ENCODE measurements around the gene ADGRB3. TPM values are rescaled to one million over a fixed set of nuclear protein-coding genes. Genes with fewer than 3 reads are reported as not detected.

The ADGRB3 gene
- total RNA-seq, result not detected

GRCh38 chr6:68634726-68635411, at the start of gene ADGRB3:
TSS of gene ADGRB3 (plus strand) at chr6:68635282. CDS start at chr6:68638676, 3,394 bp downstream.
- Mint-ChIP-seq H3K36me3 (no peaks in the 10 kb centered on the region), H3K4me1 (peaks cover 19% of the 10 kb centered on the region), H3K9me3 (no peaks in the 10 kb centered on the region), H3K4me3 (peak within 1 kb of the TSS; percentile 64), H3K27me3 (peaks cover 70% of the 10 kb centered on the region), H3K27ac (no peak within 1 kb of the TSS)
- DNase-seq, result peak; percentile 57

- no peaks in the 10 kb centered on the region for H3K36me3 Mint-ChIP-seq
Measured at GRCh38 chr6:68593558-68593957, 41.5 kb upstream of the ADGRB3 start.

GRCh38 chr6:68597642-68598041, 37.4 kb upstream of the ADGRB3 start:
- Mint-ChIP-seq H3K9me3 (peaks cover 13% of the 10 kb centered on the region), H3K4me3 (no peak overlapping the region)
- no peak for DNase-seq

More at GRCh38 chr6:68593558-68593957, 41.5 kb upstream of the ADGRB3 start:
- H3K4me3 Mint-ChIP-seq, result no peak overlapping the region
- H3K27me3 Mint-ChIP-seq, result no peaks in the 10 kb centered on the region
- no peak for DNase-seq
- no peak overlapping the region for H3K27ac Mint-ChIP-seq
- no peaks in the 10 kb centered on the region for H3K4me1 Mint-ChIP-seq
- H3K9me3 Mint-ChIP-seq, result peaks cover 16% of the 10 kb centered on the region

GRCh38 chr6:68615938-68616337, 19.1 kb upstream of the ADGRB3 start:
- H3K27ac Mint-ChIP-seq, result no peak overlapping the region
- no peak overlapping the region for H3K4me3 Mint-ChIP-seq
- no peaks in the 10 kb centered on the region for H3K4me1 Mint-ChIP-seq
- H3K36me3 Mint-ChIP-seq, result no peaks in the 10 kb centered on the region
- no peak for DNase-seq
- H3K27me3 Mint-ChIP-seq, result no peaks in the 10 kb centered on the region
- no peaks in the 10 kb centered on the region for H3K9me3 Mint-ChIP-seq

More at GRCh38 chr6:68597642-68598041, 37.4 kb upstream of the ADGRB3 start:
- Mint-ChIP-seq H3K4me1 (no peaks in the 10 kb centered on the region), H3K27ac (no peak overlapping the region), H3K27me3 (no peaks in the 10 kb centered on the region), H3K36me3 (no peaks in the 10 kb centered on the region)

- Mint-ChIP-seq H3K4me3 (no peak overlapping the region), H3K9me3 (no peaks in the 10 kb centered on the region), H3K27me3 (peaks cover 9% of the 10 kb centered on the region), H3K36me3 (no peaks in the 10 kb centered on the region), H3K27ac (peak overlapping the region; percentile 5), H3K4me1 (no peaks in the 10 kb centered on the region)
- no peak for DNase-seq
Measured at GRCh38 chr6:68625998-68626397, 9.1 kb upstream of the ADGRB3 start.

- Mint-ChIP-seq H3K4me3 (no peak overlapping the region), H3K4me1 (no peaks in the 10 kb centered on the region), H3K36me3 (no peaks in the 10 kb centered on the region), H3K27ac (no peak overlapping the region), H3K27me3 (peaks cover 15% of the 10 kb centered on the region), H3K9me3 (no peaks in the 10 kb centered on the region)
- no peak for DNase-seq
Measured at GRCh38 chr6:68628161-68628560, 6.9 kb upstream of the ADGRB3 start.

- H3K4me3 Mint-ChIP-seq, result no peak overlapping the region
- no peak overlapping the region for H3K27ac Mint-ChIP-seq
- DNase-seq, result no peak
- H3K36me3 Mint-ChIP-seq, result no peaks in the 10 kb centered on the region
- peaks cover 52% of the 10 kb centered on the region for H3K27me3 Mint-ChIP-seq
- H3K9me3 Mint-ChIP-seq, result no peaks in the 10 kb centered on the region
- peaks cover 19% of the 10 kb centered on the region for H3K4me1 Mint-ChIP-seq
Measured at GRCh38 chr6:68632734-68633133, 2.3 kb upstream of the ADGRB3 start.

- Mint-ChIP-seq H3K9me3 (no peaks in the 10 kb centered on the region), H3K4me1 (peaks cover 19% of the 10 kb centered on the region), H3K27ac (no peak overlapping the region), H3K36me3 (no peaks in the 10 kb centered on the region), H3K27me3 (peaks cover 56% of the 10 kb centered on the region), H3K4me3 (no peak overlapping the region)
- no peak for DNase-seq
Measured at GRCh38 chr6:68633281-68633971, 1.7 kb upstream of the ADGRB3 start.

- Mint-ChIP-seq H3K4me3 (peak overlapping the region; percentile 60), H3K9me3 (no peaks in the 10 kb centered on the region), H3K27ac (no peak overlapping the region), H3K4me1 (peaks cover 19% of the 10 kb centered on the region), H3K27me3 (peaks cover 63% of the 10 kb centered on the region), H3K36me3 (no peaks in the 10 kb centered on the region)
- DNase-seq, result no peak
Measured at GRCh38 chr6:68633972-68634725, 933 bp upstream of the ADGRB3 start.

- Mint-ChIP-seq H3K36me3 (no peaks in the 10 kb centered on the region), H3K4me3 (peak overlapping the region; percentile 64), H3K27ac (no peak overlapping the region), H3K27me3 (peaks cover 74% of the 10 kb centered on the region), H3K9me3 (no peaks in the 10 kb centered on the region), H3K4me1 (peaks cover 19% of the 10 kb centered on the region)
- no peak for DNase-seq
Measured at GRCh38 chr6:68635412-68635705, 277 bp downstream of the ADGRB3 start.

- no peaks in the 10 kb centered on the region for H3K9me3 Mint-ChIP-seq
- H3K4me1 Mint-ChIP-seq, result peaks cover 19% of the 10 kb centered on the region
- H3K4me3 Mint-ChIP-seq, result peak overlapping the region; percentile 64
- peaks cover 77% of the 10 kb centered on the region for H3K27me3 Mint-ChIP-seq
- no peaks in the 10 kb centered on the region for H3K36me3 Mint-ChIP-seq
- DNase-seq, result no peak
- no peak overlapping the region for H3K27ac Mint-ChIP-seq
Measured at GRCh38 chr6:68635706-68636513, 828 bp downstream of the ADGRB3 start.

GRCh38 chr6:68636666-68637065, 1.6 kb downstream of the ADGRB3 start:
- no peak overlapping the region for H3K27ac Mint-ChIP-seq
- H3K4me3 Mint-ChIP-seq, result no peak overlapping the region

GRCh38 chr6:68637071-68637470, 2.0 kb downstream of the ADGRB3 start:
- Mint-ChIP-seq H3K4me1 (peaks cover 19% of the 10 kb centered on the region), H3K9me3 (no peaks in the 10 kb centered on the region), H3K4me3 (no peak overlapping the region), H3K36me3 (no peaks in the 10 kb centered on the region), H3K27ac (no peak overlapping the region), H3K27me3 (peaks cover 77% of the 10 kb centered on the region)
- DNase-seq, result no peak

More at GRCh38 chr6:68636666-68637065, 1.6 kb downstream of the ADGRB3 start:
- Mint-ChIP-seq H3K27me3 (peaks cover 77% of the 10 kb centered on the region), H3K4me1 (peaks cover 19% of the 10 kb centered on the region), H3K36me3 (no peaks in the 10 kb centered on the region), H3K9me3 (no peaks in the 10 kb centered on the region)
- DNase-seq, result no peak

GRCh38 chr6:68637782-68638181, 2.7 kb downstream of the ADGRB3 start:
- Mint-ChIP-seq H3K4me1 (peaks cover 19% of the 10 kb centered on the region), H3K36me3 (no peaks in the 10 kb centered on the region), H3K27ac (no peak overlapping the region), H3K27me3 (peaks cover 75% of the 10 kb centered on the region), H3K9me3 (no peaks in the 10 kb centered on the region), H3K4me3 (no peak overlapping the region)
- DNase-seq, result no peak

All from activated naive CD8-positive, alpha-beta T cell treated with anti-CD3 and anti-CD28 coated beads for 36 hours (primary cell).